Transverse colon (tissue), 4 donors: ENCODE results near the gene KMT5B. TPM values are rescaled to one million over a fixed set of nuclear protein-coding genes. Genes with fewer than 3 reads are reported as not detected.

Experiments used
- DNase-seq: peaks from one replicate; pipeline ENCODE4 v3.0.0-alpha.2; 2019
- H3K27ac ChIP-seq, 4 donors: fragments of 200-600 bp; sonication (generic); 2 replicates each; pipeline ENCODE4 v1.5.1; 2016 to 2018; ENCODE audit warnings: inconsistent platforms in 4 of 4
- H3K27me3 ChIP-seq: fragments of 200-600 bp; sonication (generic); 2 replicates; pipeline ENCODE4 v1.5.1; 2017; ENCODE audit warnings: inconsistent platforms
- H3K36me3 ChIP-seq, 4 donors: fragments of 200-600 bp; sonication (generic); 2 replicates each; pipeline ENCODE4 v1.5.1; 2017 to 2019; ENCODE audit warnings: inconsistent platforms in 4 of 4
- H3K4me1 ChIP-seq, 4 donors: fragments of 200-600 bp; sonication (generic); 2 replicates each; pipeline ENCODE4 v1.5.1; 2017 to 2020; ENCODE audit warnings: inconsistent platforms in 4 of 4
- H3K4me3 ChIP-seq, 4 donors: fragments of 200-600 bp; sonication (generic); 1 replicate in 1 of 4; 2 replicates in 3 of 4; pipeline versions ENCODE4 v1.5.1 to v1.6.1; 2017 to 2019; ENCODE audit warnings: inconsistent platforms in 4 of 4
- H3K9me3 ChIP-seq, 2 donors: fragments of 200-600 bp; sonication (generic); 2 replicates each; pipeline ENCODE4 v1.5.1; 2017 to 2019; ENCODE audit warnings: inconsistent platforms in 2 of 2
- CTCF ChIP-seq, 5 experiments: fragments of 200-600 bp in 3 of 5; fragments of 450-650 bp in 2 of 5; sonication (generic) in 3 of 5; IDR thresholded peaks; 1 replicate in 2 of 5; 2 replicates in 3 of 5; pipeline ENCODE4 v1.5.1; 2016 to 2017; ENCODE audit warnings: antibody characterized with exemption in 5 of 5, inconsistent platforms in 3 of 5, mild to moderate bottlenecking in 2 of 5, moderate library complexity in 1 of 5
- EP300 ChIP-seq: sonication (generic); formaldehyde crosslinking; IDR thresholded peaks from one replicate; pipeline ENCODE4 v1.6.1; 2017; ENCODE audit warnings: antibody characterized with exemption, low read depth
- POLR2A ChIP-seq: fragments of 450-650 bp; IDR thresholded peaks from one replicate; pipeline ENCODE4 v1.6.1; 2016; ENCODE audit warnings: antibody characterized with exemption, mild to moderate bottlenecking, moderate library complexity
- POLR2AphosphoS5 ChIP-seq, 3 donors: sonication (generic); formaldehyde crosslinking; IDR thresholded peaks; one replicate each; pipeline ENCODE4 v1.6.1; 2016; ENCODE audit warnings: antibody characterized with exemption in 3 of 3
- WGBS, 2 donors: methylation state at CpG; one replicate each; pipeline ENCODE4 v1.1.5; 2018; ENCODE audit warnings: low coverage in 1 of 2; 5-methylcytosine and 5-hydroxymethylcytosine counted together
- in situ Hi-C, 4 donors: fragments of 200-750 bp; cut with MboI; loops; one replicate each; pipeline versions ENCODE4 v1.15.0 to v1.15.1; 2017; ENCODE audit warnings: low sequenced_read_pairs in 3 of 4, low pct_ligation_motif_present in 1 of 4, low pct_unique_long_range_greater_than_20kb in 1 of 4
- intact Hi-C: fragments of 100-400 bp; cut with DNase I; formaldehyde crosslinking; loops from one replicate; pipeline ENCODE4 v1.15.1; 2023; ENCODE audit warnings: low total_unique reads
- total RNA-seq, 4 donors: library from RNA; depleted of rRNA; stranded (reverse); fragments of >200 nt; gene quantifications; one replicate each; pipeline ENCODE4 v1.1.0, GENCODE V29; 2016

The KMT5B gene
- total RNA-seq, 4 donors from 2014 or later: 33.4 to 71.4 (median 63.8) TPM

- H3K27ac ChIP-seq: peak overlapping the region; percentile 55 to 87 (median 83)
- peaks cover 12 to 63% (median 34%) of the 10 kb centered on the region in 4 donors for H3K4me1 ChIP-seq
- no peaks in the 10 kb centered on the region for H3K27me3 ChIP-seq
- H3K36me3 ChIP-seq: no peaks in the 10 kb centered on the region
- H3K4me3 ChIP-seq: no peak overlapping the region
- no peaks in the 10 kb centered on the region for H3K9me3 ChIP-seq
- in situ Hi-C loops (no loop called here), intact Hi-C loops (no loop called here)
- WGBS, 2 donors: 58 to 60% methylated on average over 4 to 10 of the region's 10 CpGs
- TF ChIP-seq EP300 (no peak), POLR2AphosphoS5 (IDR thresholded peaks at IDR 0.05) (no peak), CTCF (IDR thresholded peaks at IDR 0.05) (no peak), POLR2A (no peak)
- DNase-seq: no peak
Observed at GRCh38 chr11:68107689-68108088, 105.4 kb downstream of the KMT5B start.

- Histone ChIP-seq H3K27me3 (no peaks in the 10 kb centered on the region), H3K36me3 (no peaks in the 10 kb centered on the region), H3K27ac (peak overlapping the region; percentile 55 to 87 (median 83)), H3K4me1 (peaks cover 12 to 67% (median 34%) of the 10 kb centered on the region in 4 donors), H3K9me3 (no peaks in the 10 kb centered on the region), H3K4me3 (no peak overlapping the region)
- 43 to 47% methylated on average over 5 to 8 of the region's 8 CpGs for WGBS, 2 donors
- in situ Hi-C loops (no loop called here), intact Hi-C loops (no loop called here)
- TF ChIP-seq POLR2A: peak; percentile 26
- TF ChIP-seq EP300: no peak
- peak; percentile 18 to 47 (median 39) for TF ChIP-seq POLR2AphosphoS5 (IDR thresholded peaks at IDR 0.05)
- TF ChIP-seq CTCF (IDR thresholded peaks at IDR 0.05): no peak
- peak; percentile 82 for DNase-seq
Observed at GRCh38 chr11:68106165-68106940, 106.7 kb downstream of the KMT5B start.

Other genes starting within 250 kb of the KMT5B start
- 10 to 100 TPM; 32.2 to 67.7 (median 54.7) TPM for gene UNC93B1, start 209.2 kb downstream of the KMT5B start, total RNA-seq
- gene ALDH3B1, start 203.0 kb downstream of the KMT5B start, total RNA-seq: 10 to 100 TPM; 12.1 to 14.9 (median 13.5) TPM
- 100 to 1,000 TPM; 155 to 226 (median 188) TPM for gene NDUFS8, start 182.6 kb downstream of the KMT5B start, total RNA-seq
- gene TCIRG1, start 174.3 kb downstream of the KMT5B start, total RNA-seq: 100 to 1,000 TPM; 260 to 697 (median 380) TPM
- gene CHKA, start 91.9 kb downstream of the KMT5B start, total RNA-seq: 100 to 1,000 TPM in 3 of 4 donors, 10 to 100 TPM in 1; 41.6 to 253 (median 121) TPM
- gene C11orf24, start 58.7 kb upstream of the KMT5B start, total RNA-seq: 100 to 1,000 TPM in 1 of 4 donors, 10 to 100 TPM in 3; 31.4 to 130 (median 56.6) TPM
- gene LRP5, start 99.3 kb upstream of the KMT5B start, total RNA-seq: 100 to 1,000 TPM in 1 of 4 donors, 10 to 100 TPM in 3; 72.6 to 138 (median 82.3) TPM
- gene PPP6R3, start 247.5 kb upstream of the KMT5B start, total RNA-seq: 100 to 1,000 TPM in 3 of 4 donors, 10 to 100 TPM in 1; 89.8 to 158 (median 117) TPM